ENCODE data around the gene MDFIC2. TPM values are rescaled to one million over a fixed set of nuclear protein-coding genes. Genes with fewer than 3 reads are reported as not detected.

Gene MDFIC2
- total and polyA plus RNA-seq, 2 of the 13 experiments (the other 11 are each of a cell fraction or from before 2014, with no cell fraction given) = not detected

GRCh38 chr3:70276901-70277300 lies 35.5 kb downstream of the MDFIC2 start:
- ChIA-PET CTCF (ENCODE audit: low intra/inter-chr PET ratio, low total read pairs) (no interaction called here), POLR2A (no interaction called here)
- Histone ChIP-seq H2AFZ (ENCODE audit: low read length) (no peak overlapping the region), H3K4me1 (ENCODE audit: insufficient read depth, low read length) (no peaks in the 10 kb centered on the region), H3K27me3 (ENCODE audit: control insufficient read depth in 1 of 2, insufficient read depth in 2 of 2, low read length in 2 of 2) (no peaks in the 10 kb centered on the region), H3K4me2 (ENCODE audit: low read depth, low read length) (no peak overlapping the region), H4K20me1 (ENCODE audit: insufficient read depth, low read length) (no peaks in the 10 kb centered on the region), H3K9me3 (ENCODE audit: low read length) (no peaks in the 10 kb centered on the region), H3K4me3 (replicated peaks in 1 of 3; ENCODE audit: insufficient read depth in 1 of 3, low read depth in 2 of 3, low read length in 3 of 3) (no peak overlapping the region), H3K36me3 (replicated peaks in 1 of 2; ENCODE audit: control insufficient read depth in 1 of 2, insufficient read depth in 2 of 2, low read length in 2 of 2) (no peaks in the 10 kb centered on the region), H3K27ac (ENCODE audit: extremely low read length, insufficient read depth, low read length) (no peak overlapping the region), H3K79me2 (ENCODE audit: insufficient read depth, low read length) (no peaks in the 10 kb centered on the region), H3K9ac (ENCODE audit: insufficient read depth, low read depth, low read length) (no peak overlapping the region)
- no TSS peak for BruUV-seq (replicated peaks)
- FAIRE-seq (no peak), DNase-seq (ENCODE audit: low spot score) (no peak), ATAC-seq (no peak)
- no peak for TF ChIP-seq ZFX (CRISPR knock-in tag; IDR thresholded peaks at IDR 0.05; ENCODE audit: low read depth)
- TF ChIP-seq SATB2 (CRISPR knock-in tag; IDR thresholded peaks at IDR 0.05) = no peak
- TF ChIP-seq ZNF598 (CRISPR knock-in tag; IDR thresholded peaks at IDR 0.05; ENCODE audit: borderline replicate concordance) = no peak
- no peak for TF ChIP-seq EED (CRISPR knock-in tag; IDR thresholded peaks at IDR 0.05)
- no peak for TF ChIP-seq ZNF691 (CRISPR knock-in tag; IDR thresholded peaks at IDR 0.05; ENCODE audit: borderline replicate concordance, low read depth)
- TF ChIP-seq RARA (CRISPR knock-in tag; IDR thresholded peaks at IDR 0.05) = no peak
- no peak for TF ChIP-seq ZNF260 (CRISPR knock-in tag; IDR thresholded peaks at IDR 0.05; ENCODE audit: borderline replicate concordance, low read depth)
- WGBS (ENCODE audit: low lambda C conversion rate) = 17% methylated on average over 4 of the region's 4 CpGs
- in situ Hi-C loops (cut with HindIII; ENCODE audit: extremely low pct_ligation_motif_present, low pct_unique_long_range_greater_than_20kb) (no loop called here), intact Hi-C loops (cut with micrococcal nuclease; ENCODE audit: unreplicated experiment) (no loop called here)

- FAIRE-seq = no peak
- H3K4me1 ChIP-seq (ENCODE audit: insufficient read depth, low read length) = no peaks in the 10 kb centered on the region
- DNase-seq (ENCODE audit: low spot score) = no peak
- H3K9me3 ChIP-seq (ENCODE audit: low read length) = no peaks in the 10 kb centered on the region
- no peak overlapping the region for H3K4me2 ChIP-seq (ENCODE audit: low read depth, low read length)
- no peak for ATAC-seq
- no peak overlapping the region for H3K9ac ChIP-seq (ENCODE audit: insufficient read depth, low read depth, low read length)
- H3K36me3 ChIP-seq (replicated peaks in 1 of 2; ENCODE audit: control insufficient read depth in 1 of 2, insufficient read depth in 2 of 2, low read length in 2 of 2) = no peaks in the 10 kb centered on the region
- POLR2A ChIA-PET = no interaction called here
- in situ Hi-C loops (cut with HindIII; ENCODE audit: extremely low pct_ligation_motif_present, low pct_unique_long_range_greater_than_20kb) (no loop called here), intact Hi-C loops (cut with micrococcal nuclease; ENCODE audit: unreplicated experiment) (no loop called here)
- no peaks in the 10 kb centered on the region for H4K20me1 ChIP-seq (ENCODE audit: insufficient read depth, low read length)
- CTCF ChIA-PET (ENCODE audit: low intra/inter-chr PET ratio, low total read pairs) = no interaction called here
- H3K4me3 ChIP-seq (replicated peaks in 1 of 3; ENCODE audit: insufficient read depth in 1 of 3, low read depth in 2 of 3, low read length in 3 of 3) = no peak overlapping the region
- no TSS peak for BruUV-seq (replicated peaks)
- no peak overlapping the region for H3K27ac ChIP-seq (ENCODE audit: extremely low read length, insufficient read depth, low read length)
- H2AFZ ChIP-seq (ENCODE audit: low read length) = no peak overlapping the region
- no peaks in the 10 kb centered on the region for H3K27me3 ChIP-seq (ENCODE audit: control insufficient read depth in 1 of 2, insufficient read depth in 2 of 2, low read length in 2 of 2)
- no peaks in the 10 kb centered on the region for H3K79me2 ChIP-seq (ENCODE audit: insufficient read depth, low read length)
- TF ChIP-seq DRAP1 (CRISPR knock-in tag; IDR thresholded peaks at IDR 0.05) = no peak
- TF ChIP-seq ZNF329 (CRISPR knock-in tag; IDR thresholded peaks at IDR 0.05; ENCODE audit: low read depth) = no peak
- no peak for TF ChIP-seq ZNF552 (CRISPR knock-in tag; IDR thresholded peaks at IDR 0.05; ENCODE audit: borderline replicate concordance)
- TF ChIP-seq SP5 (CRISPR knock-in tag; IDR thresholded peaks at IDR 0.05; ENCODE audit: borderline replicate concordance, low read depth) = no peak
- TF ChIP-seq ELK4 (CRISPR knock-in tag; IDR thresholded peaks at IDR 0.05; ENCODE audit: borderline replicate concordance) = no peak
- no peak for TF ChIP-seq SOX6 (IDR thresholded peaks at IDR 0.05)
- TF ChIP-seq SOX6 (CRISPR knock-in tag; IDR thresholded peaks at IDR 0.05) = no peak
- TF ChIP-seq AKAP8 (CRISPR knock-in tag; IDR thresholded peaks at IDR 0.05) = no peak
- TF ChIP-seq MXD1 (CRISPR knock-in tag; IDR thresholded peaks at IDR 0.05) = no peak
- no peak for TF ChIP-seq ZNF576 (CRISPR knock-in tag; IDR thresholded peaks at IDR 0.05)
- no peak for TF ChIP-seq ZSCAN20 (CRISPR knock-in tag; IDR thresholded peaks at IDR 0.05; ENCODE audit: borderline replicate concordance)
- TF ChIP-seq SSRP1 (CRISPR knock-in tag; IDR thresholded peaks at IDR 0.05) = no peak
These were observed 38.9 kb downstream of the MDFIC2 start for GRCh38 chr3:70273492-70273891.
